Astrocyte of the spinal cord (primary cell): ENCODE data around the gene FOXL1.
"Not testable (repeated sequence)": the region's sequence is repeated elsewhere in the genome, so short reads cannot be mapped to it uniquely, and the experiment has no call there.

Experiments
- DNase-seq: peaks from one replicate; pipeline ENCODE4 v3.0.0; 2011; ENCODE audit warnings: low read depth, low spot score
- H3K4me3 ChIP-seq: 2 replicates; pipeline ENCODE4 v1.5.1; 2011; ENCODE audit warnings: low read depth, mild to moderate bottlenecking, low read length, moderate library complexity
- in situ Hi-C: cut with HindIII; loops from 2 replicates; pipeline ENCODE4 v1.10.0; 2017; ENCODE audit warnings: low sequenced_read_pairs
- TF ChIP-seq, protein P1 (sequence below): IDR thresholded peaks from 2 replicates; pipeline ENCODE4 v1.5.1; 2012; ENCODE audit warnings: low read depth, mild to moderate bottlenecking, low read length, inconsistent platforms

FOXL1 gene

DNA sequence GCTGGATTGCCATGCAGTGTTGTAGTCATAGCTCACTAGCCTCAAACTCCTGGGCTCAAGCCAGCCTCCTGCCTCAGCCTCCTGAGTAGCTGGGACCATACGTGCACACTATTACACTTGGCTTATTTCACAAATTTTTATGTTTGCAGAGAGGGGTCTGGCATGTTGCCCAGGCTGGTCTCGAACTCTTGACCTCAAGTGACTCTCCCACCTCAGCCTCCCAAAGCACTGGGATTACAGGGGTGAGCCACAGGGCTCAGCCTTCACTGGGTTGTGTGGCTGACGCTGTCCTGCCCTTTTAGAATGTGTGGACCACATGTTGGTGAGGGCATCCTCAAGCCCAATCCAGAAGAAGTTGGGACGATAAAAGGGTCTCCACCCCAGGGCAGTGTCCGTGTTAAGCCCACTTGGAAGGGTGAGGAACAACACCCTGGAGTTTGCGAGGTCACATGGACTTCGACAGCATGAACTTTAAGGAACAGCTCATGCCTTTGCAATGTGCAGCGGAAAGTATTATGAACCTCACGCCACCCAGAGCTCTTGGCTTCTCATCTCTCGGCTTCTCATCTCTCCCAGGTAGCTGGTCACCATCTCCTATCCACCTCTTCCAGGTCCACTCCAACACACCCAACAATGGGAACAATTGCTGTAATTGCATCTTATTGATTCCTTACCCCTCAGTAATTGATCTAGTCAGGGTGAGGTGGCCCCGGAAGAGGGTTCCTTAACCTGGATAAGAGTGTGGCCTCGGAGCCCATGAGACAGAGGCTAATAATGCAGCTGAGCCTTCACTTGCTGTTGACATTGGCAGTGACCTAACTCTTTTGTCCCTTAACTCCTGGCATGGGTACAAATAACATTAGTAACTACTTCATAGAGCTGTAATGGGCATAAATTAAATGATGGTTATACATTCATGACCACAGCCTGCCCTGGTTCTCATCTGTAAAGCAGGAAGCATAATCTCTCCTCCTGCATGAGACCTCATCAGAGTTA is 6.7 kb downstream of the FOXL1 start:
- in situ Hi-C loops = no loop called here
- DNase-seq = peak; percentile 76
- H3K4me3 ChIP-seq = no peak overlapping the region
- TF ChIP-seq, protein P1, sequence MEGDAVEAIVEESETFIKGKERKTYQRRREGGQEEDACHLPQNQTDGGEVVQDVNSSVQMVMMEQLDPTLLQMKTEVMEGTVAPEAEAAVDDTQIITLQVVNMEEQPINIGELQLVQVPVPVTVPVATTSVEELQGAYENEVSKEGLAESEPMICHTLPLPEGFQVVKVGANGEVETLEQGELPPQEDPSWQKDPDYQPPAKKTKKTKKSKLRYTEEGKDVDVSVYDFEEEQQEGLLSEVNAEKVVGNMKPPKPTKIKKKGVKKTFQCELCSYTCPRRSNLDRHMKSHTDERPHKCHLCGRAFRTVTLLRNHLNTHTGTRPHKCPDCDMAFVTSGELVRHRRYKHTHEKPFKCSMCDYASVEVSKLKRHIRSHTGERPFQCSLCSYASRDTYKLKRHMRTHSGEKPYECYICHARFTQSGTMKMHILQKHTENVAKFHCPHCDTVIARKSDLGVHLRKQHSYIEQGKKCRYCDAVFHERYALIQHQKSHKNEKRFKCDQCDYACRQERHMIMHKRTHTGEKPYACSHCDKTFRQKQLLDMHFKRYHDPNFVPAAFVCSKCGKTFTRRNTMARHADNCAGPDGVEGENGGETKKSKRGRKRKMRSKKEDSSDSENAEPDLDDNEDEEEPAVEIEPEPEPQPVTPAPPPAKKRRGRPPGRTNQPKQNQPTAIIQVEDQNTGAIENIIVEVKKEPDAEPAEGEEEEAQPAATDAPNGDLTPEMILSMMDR = no peak

DNA sequence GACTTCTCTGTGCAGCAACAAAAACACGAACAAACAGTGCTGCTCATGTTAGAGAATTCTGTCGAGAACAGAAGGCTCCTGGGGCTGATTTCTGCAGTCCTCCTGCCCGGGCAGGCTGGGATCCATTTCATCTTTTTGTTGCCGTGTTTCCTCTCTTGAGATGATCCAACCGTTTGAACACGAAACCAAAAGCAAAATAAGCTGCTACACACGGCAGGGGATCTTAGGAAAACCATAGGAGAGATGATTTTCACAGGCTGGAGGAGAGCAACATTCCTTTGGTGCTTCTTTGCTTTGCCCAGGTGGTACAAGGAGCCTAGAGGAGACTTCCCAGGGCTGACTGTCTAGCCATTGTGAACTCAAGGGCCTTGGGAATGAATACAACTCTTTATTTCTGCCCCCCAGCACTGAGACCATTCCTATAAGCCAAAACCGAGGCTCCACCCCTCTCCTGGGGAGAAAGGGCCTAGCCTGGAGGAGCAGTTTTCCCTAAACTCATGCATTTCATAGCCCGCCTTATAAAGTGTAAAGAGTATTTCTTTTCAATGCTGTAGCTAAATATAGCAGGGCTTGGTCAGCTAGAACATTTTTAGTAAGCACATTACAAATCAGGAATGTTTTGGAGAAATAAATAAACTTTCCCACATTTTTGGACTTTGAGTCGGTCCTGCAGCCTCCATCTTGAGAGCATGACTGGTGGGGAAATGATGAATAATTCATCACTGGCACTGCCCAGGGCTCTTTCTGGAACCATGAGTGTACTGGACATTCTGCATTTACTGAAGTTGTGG is 7.7 kb downstream of the FOXL1 start:
- TF ChIP-seq, protein P1 = no peak
- peak; percentile 92 for DNase-seq
- in situ Hi-C loops = no loop called here
- no peak overlapping the region for H3K4me3 ChIP-seq

DNA sequence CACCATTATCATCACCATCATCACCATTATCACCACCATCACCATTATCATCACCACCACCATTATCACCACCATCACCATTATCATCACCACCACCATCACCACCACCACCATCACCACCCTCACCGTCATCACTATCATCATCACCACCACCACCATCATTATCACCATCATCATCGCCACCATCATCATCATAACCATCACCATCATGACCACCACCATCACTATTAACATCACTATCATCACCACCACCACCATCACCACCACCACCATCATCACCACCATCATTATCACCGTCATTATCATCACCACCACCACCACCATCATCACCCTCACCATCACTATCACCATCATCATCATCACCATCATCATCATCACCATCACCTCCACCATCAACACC is 9.1 kb downstream of the FOXL1 start:
- no peak for DNase-seq
- H3K4me3 ChIP-seq = no peak overlapping the region
- TF ChIP-seq, protein P1 = no peak
- in situ Hi-C loops = no loop called here

DNA sequence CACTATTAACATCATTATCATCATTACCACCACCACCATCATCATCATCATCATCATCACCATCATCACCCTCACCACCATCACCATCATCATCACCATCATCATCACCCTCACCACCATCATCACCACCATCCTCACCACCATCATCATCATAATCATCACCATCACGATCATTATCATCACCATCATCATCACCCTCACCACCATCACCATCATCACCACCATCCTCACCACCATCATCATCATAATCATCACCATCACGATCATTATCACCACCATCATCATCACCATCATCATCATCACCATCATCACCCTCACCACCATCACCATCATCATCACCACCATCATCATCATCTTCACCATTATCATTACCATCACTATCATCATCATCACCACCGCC is 9.6 kb downstream of the FOXL1 start:
- H3K4me3 ChIP-seq, DNase-seq, in situ Hi-C loops: not testable (repeated sequence)

DNA sequence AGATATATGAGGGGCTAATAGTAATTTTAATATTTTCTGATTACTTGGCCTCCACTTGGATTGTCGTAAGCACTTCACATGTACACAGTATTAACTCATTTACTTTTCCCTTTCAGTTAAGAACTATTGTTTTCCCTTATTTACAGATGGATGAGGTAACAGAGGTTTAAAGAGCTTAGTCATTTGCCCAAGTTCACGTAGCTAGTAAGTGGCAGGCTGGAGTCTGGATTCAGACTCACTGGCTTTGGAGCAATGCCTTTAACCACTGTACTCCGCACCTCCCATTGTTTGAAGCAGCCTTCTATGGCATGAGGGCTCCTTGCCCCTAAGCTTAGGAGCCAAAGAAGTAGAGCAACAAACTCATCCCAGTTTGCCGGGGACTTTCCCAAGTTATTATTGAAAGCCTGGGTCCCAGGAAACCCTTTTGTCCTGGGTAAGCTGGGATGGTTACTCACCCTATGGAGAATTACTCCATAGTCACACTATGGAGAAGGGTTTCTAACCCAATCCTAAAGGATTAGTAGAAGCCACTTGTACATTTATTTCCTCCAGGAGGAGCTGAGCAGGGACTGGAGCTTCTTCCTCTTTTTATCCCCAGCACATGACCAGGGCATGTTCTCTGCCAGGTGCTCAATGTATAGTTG is 12.3 kb downstream of the FOXL1 start:
- H3K4me3 ChIP-seq = no peak overlapping the region
- in situ Hi-C loops = no loop called here
- peak; percentile 93 for DNase-seq
- TF ChIP-seq, protein P1 = no peak

DNA sequence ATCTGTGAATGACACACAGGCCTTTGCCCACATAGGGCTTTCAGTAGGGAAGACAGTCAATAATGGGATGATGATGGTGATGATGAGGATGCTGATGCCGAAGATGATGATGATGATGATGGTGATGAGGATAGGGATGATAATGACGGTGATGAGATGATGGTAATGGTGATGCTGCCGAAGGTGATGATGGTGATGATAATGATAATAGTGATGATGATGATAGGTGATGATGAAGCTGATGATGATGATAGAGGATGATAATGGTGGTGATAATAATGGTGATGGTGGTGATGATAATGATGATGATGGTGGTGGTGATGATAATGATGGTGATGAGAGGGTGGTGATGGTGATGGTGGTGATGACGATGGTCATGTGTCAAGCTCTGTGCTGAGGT is 12.9 kb downstream of the FOXL1 start:
- TF ChIP-seq, protein P1 = no peak
- in situ Hi-C loops = no loop called here
- no peak overlapping the region for H3K4me3 ChIP-seq
- DNase-seq = no peak
